ENCODE data around the gene ELP1.

The ELP1 gene

DNA sequence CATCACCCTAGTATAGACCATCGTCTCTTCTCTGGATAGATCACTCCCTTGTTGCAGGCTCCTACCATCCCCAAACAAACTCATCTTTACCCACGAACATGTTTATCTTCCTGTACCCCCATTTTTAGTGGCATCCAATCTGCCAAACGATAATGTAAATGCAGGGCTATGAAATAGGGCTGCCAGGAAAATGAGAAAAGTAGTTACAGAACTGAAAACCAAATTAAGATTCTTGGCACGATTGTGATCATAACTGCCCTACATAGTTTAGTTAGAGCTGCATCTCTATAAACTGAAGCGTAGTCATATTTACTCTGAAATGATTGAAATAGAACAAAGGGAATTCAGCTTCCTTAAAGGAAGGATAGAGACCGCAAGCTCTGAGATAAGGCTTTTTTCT is 26.4 kb upstream of the ELP1 start:
- no peak overlapping the region for H3K9ac ChIP-seq (ENCODE audit: low read length)
- DNase-seq (ENCODE audit: low read depth): no peak
- H3K27me3 ChIP-seq (replicated peaks; ENCODE audit: control insufficient read depth, insufficient read depth, low read length): no peaks in the 10 kb centered on the region
- H3K36me3 ChIP-seq (ENCODE audit: control insufficient read depth, insufficient read depth, low read length, severe bottlenecking): peaks cover 20% of the 10 kb centered on the region
- H3K9me3 ChIP-seq (ENCODE audit: control insufficient read depth, low read length): no peaks in the 10 kb centered on the region
- H3K4me1 ChIP-seq (ENCODE audit: control insufficient read depth, insufficient read depth, low read length): no peaks in the 10 kb centered on the region
- no peak overlapping the region for H3K4me3 ChIP-seq (ENCODE audit: low read length)

- peaks cover 27% of the 10 kb centered on the region for H3K36me3 ChIP-seq (ENCODE audit: control insufficient read depth, insufficient read depth, low read length, severe bottlenecking)
- H3K9ac ChIP-seq (ENCODE audit: low read length): no peak overlapping the region
- H3K4me1 ChIP-seq (ENCODE audit: control insufficient read depth, insufficient read depth, low read length): peaks cover 3% of the 10 kb centered on the region
- no peak overlapping the region for H3K4me3 ChIP-seq (ENCODE audit: low read length)
- DNase-seq (ENCODE audit: low read depth): no peak
- no peaks in the 10 kb centered on the region for H3K27me3 ChIP-seq (replicated peaks; ENCODE audit: control insufficient read depth, insufficient read depth, low read length)
- no peaks in the 10 kb centered on the region for H3K9me3 ChIP-seq (ENCODE audit: control insufficient read depth, low read length)
Observed at GRCh38 chr9:108956631-108957026, 22.7 kb upstream of the ELP1 start.

DNA sequence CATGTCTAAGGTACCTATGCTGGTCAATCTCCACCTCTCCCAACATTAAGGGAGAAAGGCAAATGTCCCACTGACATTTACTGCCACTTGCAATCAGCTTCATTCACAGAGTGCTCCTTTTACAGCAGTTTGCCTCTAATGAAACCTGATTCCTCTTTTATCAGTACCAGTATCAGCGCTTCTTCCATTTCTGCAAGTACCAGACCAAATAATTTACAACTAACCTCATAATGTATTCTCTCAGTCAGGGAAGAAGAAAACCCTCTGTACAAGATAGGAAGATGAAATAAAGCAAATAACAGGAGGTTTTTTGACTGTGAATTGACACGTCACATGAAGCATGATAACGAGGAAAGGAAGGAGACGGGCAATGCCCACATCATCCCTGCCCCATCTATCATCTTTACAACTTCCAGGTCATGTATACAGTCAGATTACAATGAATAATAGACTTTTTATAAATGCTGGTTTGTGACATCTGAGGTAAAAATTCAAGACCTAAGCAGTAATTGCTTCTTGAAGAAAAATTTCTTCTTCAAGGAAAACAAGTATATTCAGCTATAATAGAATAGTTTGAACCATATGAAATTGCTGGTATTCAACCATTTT is 22.2 kb upstream of the ELP1 start:
- no peak for DNase-seq (ENCODE audit: low read depth)
- peaks cover 3% of the 10 kb centered on the region for H3K4me1 ChIP-seq (ENCODE audit: control insufficient read depth, insufficient read depth, low read length)
- no peaks in the 10 kb centered on the region for H3K27me3 ChIP-seq (replicated peaks; ENCODE audit: control insufficient read depth, insufficient read depth, low read length)
- H3K9ac ChIP-seq (ENCODE audit: low read length): no peak overlapping the region
- H3K4me3 ChIP-seq (ENCODE audit: low read length): no peak overlapping the region
- H3K36me3 ChIP-seq (ENCODE audit: control insufficient read depth, insufficient read depth, low read length, severe bottlenecking): peaks cover 22% of the 10 kb centered on the region
- no peaks in the 10 kb centered on the region for H3K9me3 ChIP-seq (ENCODE audit: control insufficient read depth, low read length)

GRCh38 chr9:108953983-108954574 is 20.2 kb upstream of the ELP1 start:
- H3K36me3 ChIP-seq (ENCODE audit: control insufficient read depth, insufficient read depth, low read length, severe bottlenecking): peaks cover 20% of the 10 kb centered on the region
- no peaks in the 10 kb centered on the region for H3K9me3 ChIP-seq (ENCODE audit: control insufficient read depth, low read length)
- peak; percentile 83 for DNase-seq (ENCODE audit: low read depth)
- peaks cover 3% of the 10 kb centered on the region for H3K4me1 ChIP-seq (ENCODE audit: control insufficient read depth, insufficient read depth, low read length)
- no peaks in the 10 kb centered on the region for H3K27me3 ChIP-seq (replicated peaks; ENCODE audit: control insufficient read depth, insufficient read depth, low read length)
- no peak overlapping the region for H3K4me3 ChIP-seq (ENCODE audit: low read length)
- no peak overlapping the region for H3K9ac ChIP-seq (ENCODE audit: low read length)

DNA sequence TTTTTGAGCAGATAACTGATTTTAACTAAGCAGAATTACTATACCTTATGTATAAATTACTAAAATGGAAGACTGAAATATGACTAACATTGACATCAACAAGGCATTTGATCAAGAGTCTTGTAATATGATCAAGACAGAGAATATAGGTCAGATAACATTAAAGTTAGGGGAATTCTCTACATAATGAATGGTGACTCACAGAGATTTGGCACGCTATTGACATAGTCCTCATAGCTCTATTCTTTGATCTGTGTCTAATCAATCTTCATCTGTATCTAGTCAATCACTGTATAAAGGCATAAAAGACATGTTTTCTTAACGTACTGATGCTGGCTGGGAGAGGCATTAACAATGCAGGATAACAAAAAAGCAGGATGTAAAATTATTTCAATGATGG is 17.7 kb upstream of the ELP1 start:
- Histone ChIP-seq H3K36me3 (ENCODE audit: control insufficient read depth, insufficient read depth, low read length, severe bottlenecking) (peaks cover 27% of the 10 kb centered on the region), H3K27me3 (replicated peaks; ENCODE audit: control insufficient read depth, insufficient read depth, low read length) (no peaks in the 10 kb centered on the region), H3K4me3 (ENCODE audit: low read length) (no peak overlapping the region), H3K4me1 (ENCODE audit: control insufficient read depth, insufficient read depth, low read length) (peaks cover 3% of the 10 kb centered on the region), H3K9me3 (ENCODE audit: control insufficient read depth, low read length) (no peaks in the 10 kb centered on the region), H3K9ac (ENCODE audit: low read length) (no peak overlapping the region)
- no peak for DNase-seq (ENCODE audit: low read depth)

GRCh38 chr9:108950168-108950567 is 16.2 kb upstream of the ELP1 start:
- Histone ChIP-seq H3K9ac (ENCODE audit: low read length) (no peak overlapping the region), H3K4me1 (ENCODE audit: control insufficient read depth, insufficient read depth, low read length) (peaks cover 3% of the 10 kb centered on the region), H3K27me3 (replicated peaks; ENCODE audit: control insufficient read depth, insufficient read depth, low read length) (no peaks in the 10 kb centered on the region), H3K9me3 (ENCODE audit: control insufficient read depth, low read length) (no peaks in the 10 kb centered on the region), H3K4me3 (ENCODE audit: low read length) (no peak overlapping the region), H3K36me3 (ENCODE audit: control insufficient read depth, insufficient read depth, low read length, severe bottlenecking) (peaks cover 29% of the 10 kb centered on the region)
- no peak for DNase-seq (ENCODE audit: low read depth)

DNA sequence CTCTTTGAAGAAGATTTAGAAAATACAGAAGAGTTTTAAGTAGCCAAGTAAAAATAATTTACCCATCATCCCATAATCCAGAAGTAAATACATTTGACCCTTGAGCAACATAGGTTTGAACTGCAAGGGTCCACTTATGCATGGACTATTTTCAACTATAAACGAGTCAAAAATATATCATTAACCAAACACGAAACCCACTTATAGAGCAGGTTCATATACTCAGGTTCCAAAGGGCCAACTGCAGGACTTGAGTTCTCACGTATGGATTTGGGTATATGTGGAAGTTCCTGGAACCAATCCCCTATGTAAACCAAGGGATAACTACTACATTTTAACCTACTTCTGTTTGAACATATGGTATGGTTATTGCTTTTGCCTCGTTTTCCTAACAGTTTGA is 6.1 kb upstream of the ELP1 start:
- no peak overlapping the region for H3K9ac ChIP-seq (ENCODE audit: low read length)
- DNase-seq (ENCODE audit: low read depth): no peak
- no peaks in the 10 kb centered on the region for H3K9me3 ChIP-seq (ENCODE audit: control insufficient read depth, low read length)
- peaks cover 7% of the 10 kb centered on the region for H3K4me1 ChIP-seq (ENCODE audit: control insufficient read depth, insufficient read depth, low read length)
- no peaks in the 10 kb centered on the region for H3K27me3 ChIP-seq (replicated peaks; ENCODE audit: control insufficient read depth, insufficient read depth, low read length)
- peaks cover 67% of the 10 kb centered on the region for H3K36me3 ChIP-seq (ENCODE audit: control insufficient read depth, insufficient read depth, low read length, severe bottlenecking)
- H3K4me3 ChIP-seq (ENCODE audit: low read length): no peak overlapping the region

DNA sequence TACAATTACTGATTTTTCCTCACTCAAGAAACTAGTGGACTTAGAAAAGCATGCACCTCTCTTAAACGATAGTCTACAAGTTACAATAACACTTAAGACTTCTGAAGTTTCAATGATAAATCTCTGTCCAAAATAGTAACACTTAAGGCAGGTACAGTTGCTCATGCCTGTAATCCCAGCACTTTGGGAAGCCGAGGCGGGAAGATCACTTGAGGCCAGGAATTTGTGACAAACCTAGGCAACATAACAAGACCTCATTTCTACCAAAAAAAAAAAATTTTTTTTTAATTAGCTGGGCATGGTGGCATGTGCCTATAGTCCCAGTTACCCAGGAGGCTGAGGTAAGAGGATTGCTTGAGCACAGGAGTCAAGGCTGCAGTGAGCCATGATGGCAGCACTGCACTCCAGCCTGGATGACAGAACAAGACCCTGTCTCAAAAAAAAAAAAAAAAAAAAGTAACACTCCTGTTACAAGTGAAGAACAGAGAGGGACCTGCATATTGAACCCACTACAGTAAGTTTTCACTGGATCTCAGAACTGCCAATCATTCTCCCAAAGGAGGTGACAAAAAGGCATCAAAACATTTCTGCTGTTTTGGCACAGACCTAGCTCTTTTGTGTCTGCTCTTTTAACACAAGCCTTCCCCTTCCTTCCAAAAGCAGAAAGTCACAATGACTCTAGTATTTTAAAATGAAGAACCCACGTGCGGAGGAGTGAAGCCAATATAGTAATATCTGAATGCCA is 3.8 kb upstream of the ELP1 start:
- Histone ChIP-seq H3K9ac (ENCODE audit: low read length) (no peak overlapping the region), H3K4me1 (ENCODE audit: control insufficient read depth, insufficient read depth, low read length) (peaks cover 13% of the 10 kb centered on the region), H3K27me3 (replicated peaks; ENCODE audit: control insufficient read depth, insufficient read depth, low read length) (no peaks in the 10 kb centered on the region), H3K9me3 (ENCODE audit: control insufficient read depth, low read length) (no peaks in the 10 kb centered on the region), H3K36me3 (ENCODE audit: control insufficient read depth, insufficient read depth, low read length, severe bottlenecking) (peaks cover 51% of the 10 kb centered on the region), H3K4me3 (ENCODE audit: low read length) (no peak overlapping the region)
- no peak for DNase-seq (ENCODE audit: low read depth)

- Histone ChIP-seq H3K27me3 (replicated peaks; ENCODE audit: control insufficient read depth, insufficient read depth, low read length) (no peaks in the 10 kb centered on the region), H3K9ac (ENCODE audit: low read length) (peak within 1 kb of the TSS; percentile 98), H3K4me1 (ENCODE audit: control insufficient read depth, insufficient read depth, low read length) (peaks cover 16% of the 10 kb centered on the region), H3K36me3 (ENCODE audit: control insufficient read depth, insufficient read depth, low read length, severe bottlenecking) (peaks cover 24% of the 10 kb centered on the region), H3K9me3 (ENCODE audit: control insufficient read depth, low read length) (no peaks in the 10 kb centered on the region), H3K4me3 (ENCODE audit: low read length) (peak within 1 kb of the TSS; percentile 100)
- DNase-seq (ENCODE audit: low read depth): peak; percentile 91
Observed at GRCh38 chr9:108934323-108934893, 484 bp upstream of the ELP1 start, which contains the start of gene ABITRAM. ABITRAM (plus strand) TSS chr9:108934400; CDS start chr9:108934487, 87 bp downstream.

GRCh38 chr9:108933231-108933717 is 650 bp downstream of the ELP1 start:
- Histone ChIP-seq H3K36me3 (ENCODE audit: control insufficient read depth, insufficient read depth, low read length, severe bottlenecking) (peaks cover 24% of the 10 kb centered on the region), H3K4me3 (ENCODE audit: low read length) (peak overlapping the region; percentile 100), H3K9me3 (ENCODE audit: control insufficient read depth, low read length) (no peaks in the 10 kb centered on the region), H3K27me3 (replicated peaks; ENCODE audit: control insufficient read depth, insufficient read depth, low read length) (no peaks in the 10 kb centered on the region), H3K4me1 (ENCODE audit: control insufficient read depth, insufficient read depth, low read length) (peaks cover 16% of the 10 kb centered on the region), H3K9ac (ENCODE audit: low read length) (peak overlapping the region; percentile 98)
- DNase-seq (ENCODE audit: low read depth): peak; percentile 47

- H3K4me3 ChIP-seq (ENCODE audit: low read length): no peak overlapping the region
- no peak for DNase-seq (ENCODE audit: low read depth)
- H3K9me3 ChIP-seq (ENCODE audit: control insufficient read depth, low read length): no peaks in the 10 kb centered on the region
- peaks cover 7% of the 10 kb centered on the region for H3K4me1 ChIP-seq (ENCODE audit: control insufficient read depth, insufficient read depth, low read length)
- no peak overlapping the region for H3K9ac ChIP-seq (ENCODE audit: low read length)
- no peaks in the 10 kb centered on the region for H3K27me3 ChIP-seq (replicated peaks; ENCODE audit: control insufficient read depth, insufficient read depth, low read length)
- peaks cover 55% of the 10 kb centered on the region for H3K36me3 ChIP-seq (ENCODE audit: control insufficient read depth, insufficient read depth, low read length, severe bottlenecking)
Observed at GRCh38 chr9:108928386-108928785, 5.5 kb downstream of the ELP1 start.

Measured in adipocyte (in vitro differentiated cells).